ENCODE measurements around the gene GOLT1A.

Gene GOLT1A, protein sequence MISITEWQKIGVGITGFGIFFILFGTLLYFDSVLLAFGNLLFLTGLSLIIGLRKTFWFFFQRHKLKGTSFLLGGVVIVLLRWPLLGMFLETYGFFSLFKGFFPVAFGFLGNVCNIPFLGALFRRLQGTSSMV

DNA sequence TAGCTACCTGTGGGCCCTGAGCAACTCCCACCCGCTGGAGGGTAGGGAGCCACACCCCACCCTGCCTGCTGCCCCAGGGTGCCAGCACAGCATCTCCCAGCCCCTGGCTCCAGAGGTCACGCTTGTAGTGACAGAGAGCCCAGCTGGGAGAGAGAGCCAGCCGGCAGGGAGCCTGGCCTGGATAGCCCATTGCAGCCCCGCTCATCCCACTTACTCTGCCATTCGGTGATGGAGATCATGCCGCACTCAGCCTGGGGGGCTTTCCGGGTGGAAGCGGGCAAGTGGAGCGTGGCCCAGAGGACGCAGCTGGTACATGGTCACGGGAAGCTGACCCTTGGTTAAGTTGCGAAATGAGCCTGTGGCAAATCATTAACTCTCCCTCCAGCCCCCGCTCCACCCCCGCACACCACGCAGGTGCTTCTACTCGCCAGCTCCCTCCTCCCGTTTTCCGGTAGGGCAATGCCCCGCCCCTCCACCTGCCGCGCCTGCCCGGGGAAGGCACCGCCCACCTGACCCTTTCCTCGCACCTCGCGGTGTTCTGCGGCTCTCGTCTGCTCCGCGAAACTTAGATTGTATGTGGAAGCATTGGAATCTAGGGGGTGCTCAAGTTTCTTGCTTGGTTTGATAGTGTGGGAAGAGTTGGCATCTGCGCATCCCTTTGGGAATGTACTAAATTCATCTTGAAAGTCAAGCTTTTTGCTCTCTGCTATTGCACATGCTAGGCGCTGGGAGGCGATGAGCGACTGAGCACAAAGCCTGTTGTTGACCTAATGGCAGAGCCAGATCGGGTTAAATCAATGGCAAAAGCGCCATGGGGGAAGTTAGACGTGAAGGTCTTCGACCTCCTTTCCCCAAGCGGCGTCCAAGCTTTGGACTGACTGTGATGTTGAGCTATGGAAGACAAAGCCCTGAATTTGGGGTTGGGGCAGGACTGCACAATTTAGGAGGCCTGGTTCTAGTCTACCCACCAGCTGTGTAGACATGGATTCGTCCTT is at the start of gene GOLT1A:
TSS of gene GOLT1A (minus strand) at position 321 of the 995 bp plus-strand sequence. CDS start at position 239, 82 bp downstream.
- peak within 1 kb of the TSS; percentile 66; the same call in 1 of the 2 replicates for H3K27ac ChIP-seq

DNA sequence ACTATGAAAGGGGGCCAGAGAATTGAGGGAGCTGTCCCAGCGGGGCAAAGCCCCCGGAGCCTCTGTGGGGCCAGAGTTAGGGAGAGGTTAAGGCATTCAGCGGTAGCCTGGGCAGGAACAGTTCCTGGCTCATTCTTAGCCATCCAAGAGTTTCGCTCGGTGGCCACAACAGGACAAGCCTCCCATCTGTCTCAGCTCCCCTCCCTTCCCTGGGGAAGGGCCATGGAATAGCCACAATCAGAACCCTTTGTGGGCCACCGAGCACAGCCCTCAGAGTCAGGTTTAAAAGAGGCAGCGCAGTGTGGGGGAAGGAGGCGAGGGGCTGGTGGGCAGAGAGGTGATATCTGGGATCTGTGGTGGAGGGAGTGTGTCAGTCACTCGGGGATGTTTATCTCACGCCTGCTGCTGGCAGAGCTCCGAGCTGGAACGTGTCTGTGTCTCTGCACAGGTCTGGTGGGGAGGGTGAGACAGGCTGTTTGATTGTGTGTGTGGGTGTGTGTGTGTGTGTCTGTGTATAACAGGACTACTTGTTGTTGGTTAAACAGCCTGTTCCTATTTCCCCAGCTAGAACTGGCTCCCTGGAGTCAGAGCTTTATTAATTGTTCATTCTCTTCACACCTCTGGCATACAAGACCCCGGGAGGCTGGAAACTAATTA is 49.6 kb upstream of the GOLT1A start:
- no peak for TF ChIP-seq CTCF (conservative IDR thresholded peaks at IDR 0.05)
- H3K27ac ChIP-seq: peak overlapping the region; percentile 14; the same call in 1 of the 2 replicates

More for the DNA sequence above, at the start of gene GOLT1A:
- peak; percentile 75 for TF ChIP-seq CTCF (conservative IDR thresholded peaks at IDR 0.05)

GRCh38 chr1:204262506-204263253 is 48.9 kb upstream of the GOLT1A start:
- TF ChIP-seq CTCF (conservative IDR thresholded peaks at IDR 0.05): no peak
- H3K27ac ChIP-seq: peak overlapping the region; percentile 14; the same call in 1 of the 2 replicates

GRCh38 chr1:204261746-204262505 is 48.1 kb upstream of the GOLT1A start:
- H3K27ac ChIP-seq: no peak overlapping the region
- no peak for TF ChIP-seq CTCF (conservative IDR thresholded peaks at IDR 0.05)

- H3K27ac ChIP-seq: no peak overlapping the region
- TF ChIP-seq CTCF (conservative IDR thresholded peaks at IDR 0.05): no peak
Observed at GRCh38 chr1:204261266-204261665, 47.5 kb upstream of the GOLT1A start.

DNA sequence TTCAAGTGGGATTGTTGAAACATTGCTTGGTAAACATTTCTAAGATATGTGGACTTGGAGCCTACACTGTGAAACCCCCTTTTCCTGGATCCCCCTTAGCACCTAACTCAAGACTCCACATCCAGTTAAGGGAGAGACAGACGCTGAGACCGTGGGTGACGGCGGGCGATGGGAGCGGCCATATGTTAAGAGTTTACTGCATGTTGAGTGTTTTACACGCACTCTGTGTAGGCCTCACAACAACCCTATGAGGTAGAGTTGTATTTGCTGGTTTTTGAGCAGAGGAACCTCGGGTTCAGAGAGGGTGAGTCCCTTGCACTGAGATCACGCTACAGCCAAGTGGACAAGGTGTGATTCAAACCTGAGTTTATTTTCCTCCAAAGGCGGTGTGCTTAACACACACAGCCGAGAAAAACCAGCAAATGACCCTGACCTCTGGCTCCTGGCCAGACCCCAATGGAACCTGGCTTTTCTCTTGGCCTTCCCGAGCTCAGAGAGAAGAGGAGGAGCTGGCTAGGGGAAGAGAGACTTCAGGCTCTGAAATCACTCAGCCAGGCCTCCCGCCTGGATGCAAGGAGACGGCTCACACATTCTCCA is 46.9 kb upstream of the GOLT1A start:
- H3K27ac ChIP-seq: no peak overlapping the region
- TF ChIP-seq CTCF (conservative IDR thresholded peaks at IDR 0.05): no peak
